GM12878 (cell line): ENCODE measurements around the gene OTX2. TPM values are rescaled to one million over a fixed set of nuclear protein-coding genes. Genes with fewer than 3 reads are reported as not detected.

Source experiments
- ATAC-seq: fragments of 200-7000 bp; cut with Tn5 transposase; 3 replicates; pipeline ENCODE4 v1.9.1; 2020; ENCODE audit warnings: mild to moderate bottlenecking, moderate library complexity
- BruUV-seq: library from RNA; stranded (reverse); fragments of 400-500 nt; replicated peaks from 2 replicates; lab custom pipeline; 2021; lab: Mats Ljungman, UMichigan
- CTCF ChIA-PET: fragments of 300-600 bp; sonication (Branson Sonifier 250); formaldehyde crosslinking; extraction: SDS; loops from one replicate; lab custom pipeline; 2021; ENCODE audit warnings: inconsistent platforms; lab: Yijun Ruan, JAX
- POLR2A ChIA-PET: fragments of 350-600 bp; formaldehyde crosslinking; extraction: SDS; loops from one replicate; lab custom pipeline; 2021; ENCODE audit warnings: inconsistent platforms; lab: Charles Lee
- RAD21 ChIA-PET: fragments of 300-600 bp; sonication (Branson Sonifier 250); formaldehyde crosslinking; loops from one replicate; lab custom pipeline; 2023; ENCODE audit warnings: antibody characterized with exemption; ENCODE audit not compliant: unreplicated experiment; lab: Charles Lee
- SMC1A ChIA-PET: fragments of 300-600 bp; sonication (Branson Sonifier 250); formaldehyde crosslinking; loops from one replicate; lab custom pipeline; 2023; ENCODE audit not compliant: unreplicated experiment, uncharacterized antibody; lab: Charles Lee
- DNase-seq: peaks from one replicate; pipeline ENCODE4 v3.0.0-alpha.2; 2011; ENCODE audit warnings: low read depth, low spot score
- FAIRE-seq: peaks from 3 replicates; lab custom pipeline; 2011; peaks lifted over from hg19 to GRCh38; lab: Jason Lieb, UNC
- H2AFZ ChIP-seq: 2 replicates; pipeline ENCODE4 v1.6.0; 2011; ENCODE audit warnings: low read depth, low read length, control low read depth; ENCODE audit not compliant: control insufficient read depth
- H3K27ac ChIP-seq: 2 replicates; pipeline ENCODE4 v1.5.1; 2011; ENCODE audit warnings: control low read depth; ENCODE audit not compliant: control insufficient read depth, insufficient read depth
- H3K27me3 ChIP-seq, 2 experiments: replicated peaks in 1 of 2; 2 replicates each; pipeline versions ENCODE4 v1.6.0 to v1.6.1; 2011; ENCODE audit warnings: low read length in 1 of 2; ENCODE audit not compliant: control insufficient read depth in 2 of 2, insufficient read depth in 2 of 2
- H3K36me3 ChIP-seq, 2 experiments: 2 replicates each; pipeline ENCODE4 v1.5.1; 2011; ENCODE audit warnings: low read length in 1 of 2; ENCODE audit not compliant: control insufficient read depth in 2 of 2, insufficient read depth in 2 of 2
- H3K4me1 ChIP-seq: 2 replicates; pipeline ENCODE4 v1.6.1; 2011; ENCODE audit warnings: mild to moderate bottlenecking, low read length, moderate library complexity, mixed read lengths; ENCODE audit not compliant: control insufficient read depth, insufficient read depth
- H3K4me2 ChIP-seq: 2 replicates; pipeline ENCODE4 v1.6.0; 2011; ENCODE audit warnings: control low read depth; ENCODE audit not compliant: control insufficient read depth, insufficient read depth
- H3K4me3 ChIP-seq: fragments of 200-600 bp; sonication (generic); 2 replicates; pipeline ENCODE4 v1.5.1; 2016
- H3K79me2 ChIP-seq: 2 replicates; pipeline ENCODE4 v1.6.0; 2011; ENCODE audit warnings: low read length; ENCODE audit not compliant: control insufficient read depth, insufficient read depth
- H3K9ac ChIP-seq: 2 replicates; pipeline ENCODE4 v1.8.0; 2011; ENCODE audit warnings: low read length, control low read depth, mixed read lengths; ENCODE audit not compliant: control insufficient read depth, insufficient read depth
- H3K9me3 ChIP-seq: replicated peaks from 3 replicates; pipeline ENCODE4 v1.5.1; 2011; ENCODE audit warnings: mild to moderate bottlenecking, low read length; ENCODE audit not compliant: control insufficient read depth, insufficient read depth
- H4K20me1 ChIP-seq: 2 replicates; pipeline ENCODE4 v1.6.0; 2011; ENCODE audit not compliant: control insufficient read depth, insufficient read depth
- CREM ChIP-seq: IDR thresholded peaks from 2 replicates; pipeline ENCODE4 v1.6.1; 2014; ENCODE audit warnings: antibody characterized with exemption, low read depth
- NR2C1 ChIP-seq: fragments of 450-650 bp; IDR thresholded peaks from 2 replicates; pipeline ENCODE4 v1.6.1; 2017; ENCODE audit warnings: antibody characterized with exemption, mild to moderate bottlenecking, moderate library complexity
- POLR2AphosphoS2 ChIP-seq: IDR thresholded peaks from 2 replicates; pipeline ENCODE4 v1.6.1; 2011; ENCODE audit warnings: low read depth, mild to moderate bottlenecking, low read length, improper control_type of control experiment, moderate library complexity
- SPI1 ChIP-seq: IDR thresholded peaks from 2 replicates; pipeline ENCODE4 v1.6.1; 2011; ENCODE audit warnings: low read depth, mild to moderate bottlenecking, low read length, moderate library complexity, borderline replicate concordance; ENCODE audit not compliant: insufficient read depth
- SREBF2 ChIP-seq: IDR thresholded peaks from 2 replicates; pipeline ENCODE4 v1.6.1; 2012; ENCODE audit warnings: mild to moderate bottlenecking, low read length
- ZNF384 ChIP-seq: IDR thresholded peaks from 2 replicates; pipeline ENCODE4 v1.6.1; 2012; ENCODE audit warnings: low read depth, mild to moderate bottlenecking, low read length, improper control_type of control experiment, borderline replicate concordance
- WGBS: methylation state at CpG from one replicate; pipeline ENCODE4 v1.1.6; 2016; ENCODE audit warnings: low lambda C conversion rate; ENCODE audit not compliant: insufficient replicate concordance, insufficient coverage; ENCODE audit errors: missing lambda C conversion rate; 5-methylcytosine and 5-hydroxymethylcytosine counted together
- in situ Hi-C: fragments of 300-500 bp; cut with MboI; formaldehyde crosslinking; loops from 9 replicates; pipeline ENCODE4 v1.14.3; 2018; ENCODE audit warnings: mixed read lengths
- intact Hi-C: fragments of 100-400 bp; cut with micrococcal nuclease; formaldehyde crosslinking; loops from one replicate; pipeline ENCODE4 v1.14.2; 2022; ENCODE audit not compliant: unreplicated experiment
- polyA plus RNA-seq, 11 experiments: library from polyadenylated mRNA; depleted of rRNA in 4 of 11; unstranded in 6 of 11; stranded (reverse) in 5 of 11; fragments of >200 nt; fragmentation: Nextera tagmentation in 4 of 11; fragmentation: Illumina TruSeq in 1 of 11; extraction: Ambion mirVana in 4 of 11; extraction: Trizol in 1 of 11; gene quantifications; 1 replicate in 1 of 11; 2 replicates in 10 of 11; pipeline versions ENCODE4 v1.2.1 to v1.2.3, GENCODE V29; 2011 to 2016; ENCODE audit warnings: inconsistent platforms in 2 of 11, missing spikeins in 2 of 11, low read depth in 1 of 11
- total RNA-seq, 4 experiments: library from RNA; depleted of rRNA in 3 of 4; stranded (reverse); fragments of >200 nt in 3 of 4; fragmentation: Illumina TruSeq in 1 of 4; extraction: Trizol in 1 of 4; gene quantifications; 2 replicates each; pipeline versions ENCODE4 v1.2.1 to v1.2.3, GENCODE V29; 2013 to 2021
- TF ChIP-seq, protein P1 (sequence below): fragments of 450-650 bp; IDR thresholded peaks from 2 replicates; pipeline ENCODE4 v1.6.1; 2017; ENCODE audit warnings: borderline replicate concordance

Gene OTX2
- total and polyA plus RNA-seq, 10 of the 15 experiments (the other 5 are each of a cell fraction or from before 2014, with no cell fraction given), result not detected

DNA sequence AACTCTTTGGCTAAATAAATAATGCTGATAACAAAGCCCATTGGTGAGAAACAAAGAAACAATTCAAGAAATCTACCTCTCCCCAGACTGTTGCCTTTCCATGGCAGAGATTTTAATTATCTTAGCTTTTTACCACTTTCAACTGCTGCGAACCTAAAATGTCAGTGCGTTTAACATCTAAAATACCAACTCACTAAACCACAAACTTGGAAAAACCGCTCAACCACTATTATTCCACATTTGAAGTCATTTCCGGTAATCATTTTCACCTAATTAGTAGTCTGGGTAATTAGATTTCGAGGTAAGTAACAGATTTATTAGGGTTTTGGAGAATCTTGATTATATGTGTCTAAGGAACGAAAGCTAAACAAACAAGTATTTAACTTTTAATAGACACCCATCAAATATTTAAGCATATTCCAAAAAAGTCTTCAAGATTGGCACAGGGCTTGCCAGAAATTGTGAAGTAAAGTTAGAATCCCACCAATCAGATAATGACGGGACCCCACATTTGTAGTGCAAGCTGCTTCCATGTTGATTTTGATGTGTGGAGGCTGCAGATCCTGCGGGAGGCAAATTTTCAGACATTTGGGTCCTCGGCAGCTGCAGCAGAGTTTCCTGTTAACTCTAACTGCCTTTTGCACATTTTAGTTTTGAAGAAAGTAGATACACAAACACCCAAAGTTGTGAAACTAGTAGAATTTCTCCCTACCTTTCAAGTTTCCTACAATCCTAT is 4.1 kb downstream of the OTX2 start:
- ChIA-PET POLR2A (no interaction called here), CTCF (interaction anchor here (0.7 kb wide), 1 partner anchor 1967 kb away, joined by 4 read pairs; no protein-coding TSS in a partner anchor)
- no peak for DNase-seq

More for the DNA sequence above, 4.1 kb downstream of the OTX2 start:
- Histone ChIP-seq H2AFZ (no peak overlapping the region), H3K4me1 (no peaks in the 10 kb centered on the region), H3K36me3 (no peaks in the 10 kb centered on the region), H3K4me3 (no peak overlapping the region), H3K4me2 (no peak overlapping the region), H3K27me3 (peaks cover 13 to 47% of the 10 kb centered on the region in 2 experiments), H4K20me1 (no peaks in the 10 kb centered on the region), H3K79me2 (no peaks in the 10 kb centered on the region)
- BruUV-seq, result no TSS peak
- no peak for ATAC-seq
- FAIRE-seq, result no peak
- 6% methylated on average over 9 of the region's 9 CpGs for WGBS
- intact Hi-C loops, result no loop called here
- SMC1A ChIA-PET, result no interaction called here
- in situ Hi-C loops, result no loop called here
- no peak for TF ChIP-seq NR2C1
- no peak for TF ChIP-seq ZNF384
- no peak for TF ChIP-seq CREM
- TF ChIP-seq POLR2AphosphoS2, result no peak
- TF ChIP-seq SPI1, result no peak
- TF ChIP-seq SREBF2, result no peak
- TF ChIP-seq, protein P1, sequence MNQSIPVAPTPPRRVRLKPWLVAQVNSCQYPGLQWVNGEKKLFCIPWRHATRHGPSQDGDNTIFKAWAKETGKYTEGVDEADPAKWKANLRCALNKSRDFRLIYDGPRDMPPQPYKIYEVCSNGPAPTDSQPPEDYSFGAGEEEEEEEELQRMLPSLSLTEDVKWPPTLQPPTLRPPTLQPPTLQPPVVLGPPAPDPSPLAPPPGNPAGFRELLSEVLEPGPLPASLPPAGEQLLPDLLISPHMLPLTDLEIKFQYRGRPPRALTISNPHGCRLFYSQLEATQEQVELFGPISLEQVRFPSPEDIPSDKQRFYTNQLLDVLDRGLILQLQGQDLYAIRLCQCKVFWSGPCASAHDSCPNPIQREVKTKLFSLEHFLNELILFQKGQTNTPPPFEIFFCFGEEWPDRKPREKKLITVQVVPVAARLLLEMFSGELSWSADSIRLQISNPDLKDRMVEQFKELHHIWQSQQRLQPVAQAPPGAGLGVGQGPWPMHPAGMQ, result no peak
- TF ChIP-seq, all 136 proteins: peak for 0
- peaks cover 2% of the 10 kb centered on the region; the same call in 2 of the 3 replicates for H3K9me3 ChIP-seq
- RAD21 ChIA-PET, result no interaction called here
- no peak overlapping the region for H3K9ac ChIP-seq
- H3K27ac ChIP-seq, result no peak overlapping the region
